ENCODE results near the gene NFIX.

NFIX gene

GRCh38 chr19:13060233-13060963, 65.1 kb downstream of the NFIX start:
- DNase-seq, result peak; percentile 66

DNA sequence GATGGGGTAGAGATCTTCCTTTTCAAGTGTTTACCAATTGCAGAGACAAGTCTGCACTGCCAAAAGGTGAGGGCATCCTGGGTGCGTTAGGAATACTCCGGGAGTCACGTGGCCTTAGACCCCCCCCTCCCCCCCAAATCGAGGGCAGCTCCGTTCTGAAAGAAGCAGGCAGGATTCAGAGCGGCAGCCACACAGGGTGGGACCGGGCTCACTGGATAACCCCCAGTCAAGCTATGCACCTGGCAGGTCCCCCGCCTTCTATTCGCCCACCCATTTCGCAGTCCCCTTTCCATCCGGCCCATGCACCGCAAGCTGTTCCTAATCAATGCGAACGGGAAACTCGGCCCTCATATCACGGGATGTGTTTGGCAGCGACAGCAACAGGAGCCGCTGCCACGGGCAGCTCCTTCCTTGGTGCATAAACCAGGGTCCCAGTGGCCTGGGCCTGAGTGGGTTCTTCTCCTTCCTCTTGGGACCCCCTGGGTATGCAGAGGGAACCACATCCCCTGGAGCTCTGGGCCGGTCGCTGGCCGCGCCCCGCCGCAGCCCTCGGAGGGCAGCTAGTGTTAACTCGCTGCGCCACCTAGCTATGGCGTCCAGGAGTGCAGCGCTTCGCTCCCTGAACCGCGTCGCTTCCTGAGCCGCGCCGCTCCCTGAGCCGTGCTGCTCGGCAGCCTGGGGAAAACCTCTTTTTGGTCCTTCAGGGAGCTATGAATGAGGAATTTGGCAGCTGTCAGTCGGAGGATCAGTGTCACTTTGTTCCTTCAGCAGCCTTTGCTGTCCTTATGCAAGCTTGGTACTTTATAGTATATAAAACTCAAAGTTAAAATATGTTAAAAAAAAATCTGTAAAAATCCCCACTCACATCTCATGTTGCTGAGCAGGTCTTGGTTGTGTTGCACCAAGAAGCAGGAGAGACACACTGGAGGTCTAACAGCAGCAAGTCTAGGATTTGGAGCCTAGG, 66.0 kb downstream of the NFIX start:
- peak; percentile 66 for DNase-seq

DNA sequence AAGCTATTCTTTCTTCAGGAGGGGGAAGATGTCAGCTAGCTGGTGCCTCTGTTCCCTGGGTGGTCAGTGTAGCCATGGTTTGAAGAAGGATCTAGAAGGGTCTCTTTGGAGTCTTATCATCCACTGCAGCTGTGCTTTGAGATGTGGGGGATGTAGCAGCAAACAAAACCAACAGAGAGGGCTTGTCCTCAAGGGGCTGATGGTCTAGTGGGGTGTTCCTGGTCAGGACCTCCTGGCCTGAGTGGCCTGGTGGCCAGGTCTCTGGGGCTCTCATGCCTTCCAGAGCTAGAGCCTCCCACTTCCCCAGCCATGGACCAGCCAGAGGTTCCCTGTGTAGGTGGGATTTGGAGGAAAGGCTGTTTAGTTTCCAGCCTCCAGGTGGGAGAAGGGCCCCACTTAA, 67.0 kb downstream of the NFIX start:
- no peak for DNase-seq

GRCh38 chr19:13063461-13064091, 68.3 kb downstream of the NFIX start:
- DNase-seq, result no peak

DNA sequence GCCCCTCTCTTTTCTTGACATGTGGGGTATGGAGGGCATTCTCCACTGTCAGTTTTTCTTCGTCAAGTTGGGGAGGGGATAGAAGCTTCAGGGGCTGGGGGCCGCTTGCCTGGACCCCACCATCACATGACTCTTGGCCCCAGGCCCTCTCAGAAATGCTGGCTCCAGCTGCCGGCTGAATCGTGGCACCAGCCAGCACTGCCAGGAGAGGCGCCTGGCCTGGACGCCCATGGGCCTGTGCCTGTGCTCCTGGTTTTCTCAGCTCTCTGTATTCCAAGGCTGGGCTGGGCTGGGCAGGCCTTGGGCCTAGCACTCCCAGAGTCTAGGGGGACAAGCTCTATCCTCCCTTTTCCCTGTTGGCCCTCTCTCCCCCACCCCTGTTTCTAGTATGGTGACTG, 68.8 kb downstream of the NFIX start:
- no peak for DNase-seq

- DNase-seq, result no peak
These were observed 71.0 kb downstream of the NFIX start for GRCh38 chr19:13066226-13066625.

DNA sequence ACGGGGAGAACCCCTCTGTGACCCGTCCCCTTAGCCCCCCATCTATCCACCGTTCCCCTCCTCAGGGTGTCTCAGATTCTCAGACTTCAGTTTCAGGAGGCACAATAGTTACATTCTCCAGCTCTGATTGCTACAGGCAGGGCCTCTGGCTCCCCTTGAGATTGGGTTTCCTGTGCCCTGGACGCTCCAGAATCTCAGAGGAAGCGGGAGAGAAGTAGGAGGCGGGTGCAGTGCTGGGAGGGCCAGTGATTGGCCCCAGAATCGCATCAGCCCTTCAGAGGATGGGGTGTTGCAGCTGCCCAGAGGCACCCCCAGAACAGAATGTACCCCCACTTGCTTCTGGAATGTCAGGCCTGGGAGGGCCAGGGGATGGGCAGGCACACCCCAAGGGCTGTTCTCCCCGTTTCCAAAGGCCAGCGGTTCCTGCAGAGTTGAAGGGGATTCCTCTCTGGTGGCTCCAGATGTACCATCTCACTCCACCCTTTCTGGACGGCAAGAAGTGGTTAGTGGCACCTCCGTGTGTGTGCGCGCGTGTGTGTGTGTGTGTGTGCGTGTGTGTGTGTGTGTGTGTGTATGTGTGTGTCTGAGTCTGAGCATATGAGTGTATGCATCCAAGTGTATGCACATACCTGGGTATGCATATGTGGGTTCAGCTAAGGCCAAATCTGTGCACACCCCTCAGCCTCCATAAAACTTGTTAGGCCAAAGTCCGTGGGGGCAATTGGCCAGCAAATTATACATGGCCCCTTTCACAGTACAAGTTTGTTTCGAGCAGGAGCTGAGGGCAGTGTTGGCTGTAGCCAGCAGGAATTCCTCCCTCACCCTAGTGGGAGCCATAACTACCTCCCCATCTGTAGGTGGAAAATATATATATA, 71.9 kb downstream of the NFIX start:
- DNase-seq, result no peak

- DNase-seq, result no peak
These were observed 73.0 kb downstream of the NFIX start for GRCh38 chr19:13068085-13068846.

GRCh38 chr19:13069415-13070359, 74.4 kb downstream of the NFIX start:
- DNase-seq, result no peak

DNA sequence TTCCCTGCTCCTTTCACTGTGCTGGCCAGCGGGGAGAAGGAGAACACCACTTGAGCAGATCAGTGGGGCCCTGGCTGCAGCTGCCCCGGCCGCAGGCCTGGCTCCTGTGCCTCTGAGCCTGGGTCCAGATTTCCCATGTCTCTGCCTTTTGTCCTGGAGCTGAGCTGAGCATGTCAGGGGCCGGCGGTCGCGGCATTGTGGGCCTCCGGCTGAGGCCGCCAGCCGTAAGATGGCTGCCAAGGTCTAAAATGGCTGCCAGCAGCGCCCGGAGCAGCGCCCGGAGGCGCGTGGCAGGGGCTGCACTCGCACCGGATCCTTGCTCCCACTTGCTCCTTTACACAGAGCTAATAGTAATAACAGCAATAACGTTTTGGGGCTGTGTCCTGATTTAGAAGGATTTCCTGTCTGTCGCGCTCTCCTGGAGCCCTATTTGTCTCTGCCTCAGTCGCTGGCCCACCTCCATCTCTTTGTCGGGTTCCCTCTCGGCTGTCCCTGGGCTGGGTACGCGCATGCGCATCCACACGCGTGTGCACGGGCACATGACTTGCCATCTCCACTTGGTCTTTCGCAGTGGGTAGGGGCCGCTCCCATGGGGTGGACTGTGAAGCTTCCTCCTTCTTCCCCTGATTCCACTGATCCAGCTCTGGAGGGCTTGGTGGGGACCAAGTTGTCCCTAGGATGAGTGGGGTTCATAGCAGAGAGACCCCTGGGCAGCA, 75.3 kb downstream of the NFIX start:
- DNase-seq, result no peak

GRCh38 chr19:13071444-13072187, 76.3 kb downstream of the NFIX start:
- no peak for DNase-seq

- DNase-seq, result no peak
These were observed 77.1 kb downstream of the NFIX start for GRCh38 chr19:13072188-13072908.

GRCh38 chr19:13073263-13073662, 78.0 kb downstream of the NFIX start:
- no peak for DNase-seq

DNA sequence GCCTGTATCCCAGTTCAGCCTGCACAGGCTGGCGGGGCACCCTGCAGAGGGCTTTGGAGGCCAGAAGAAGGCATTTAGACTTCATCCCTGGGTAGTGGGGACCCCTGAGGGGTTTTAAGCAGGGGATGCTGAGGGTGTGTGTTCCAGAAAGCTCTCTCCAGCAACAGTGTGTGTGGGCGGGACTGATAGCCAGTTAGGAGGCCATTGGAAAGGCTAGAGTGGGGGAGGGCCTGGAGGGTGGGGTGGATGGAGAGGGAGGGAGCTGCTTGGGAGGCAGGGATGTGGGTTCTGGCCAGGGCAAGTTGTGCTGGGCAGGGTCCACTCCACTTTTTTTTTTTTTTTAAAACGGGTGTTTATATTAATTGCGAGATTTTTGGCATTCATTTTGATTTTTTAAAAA, 79.1 kb downstream of the NFIX start:
- DNase-seq, result no peak

DNA sequence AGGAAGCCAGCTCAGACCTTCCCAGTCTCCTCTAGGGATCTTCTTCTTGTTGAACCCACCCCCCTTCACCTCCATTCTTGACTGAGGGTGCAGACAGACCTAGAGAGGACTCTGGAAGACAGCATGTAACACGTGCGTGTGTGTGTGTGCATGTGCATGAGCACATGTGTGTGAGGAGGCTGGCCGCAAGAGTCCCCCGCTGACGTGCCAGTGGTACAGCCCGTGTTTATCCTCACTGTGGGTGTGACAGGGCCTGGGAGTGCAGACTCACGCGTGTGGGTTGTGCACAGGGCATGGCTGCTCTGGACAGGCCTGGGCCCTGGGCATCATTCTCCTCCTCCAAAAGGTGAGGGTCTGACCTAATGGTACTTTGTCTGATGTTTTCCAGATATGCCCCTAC, 81.0 kb downstream of the NFIX start:
- DNase-seq, result no peak

DNA sequence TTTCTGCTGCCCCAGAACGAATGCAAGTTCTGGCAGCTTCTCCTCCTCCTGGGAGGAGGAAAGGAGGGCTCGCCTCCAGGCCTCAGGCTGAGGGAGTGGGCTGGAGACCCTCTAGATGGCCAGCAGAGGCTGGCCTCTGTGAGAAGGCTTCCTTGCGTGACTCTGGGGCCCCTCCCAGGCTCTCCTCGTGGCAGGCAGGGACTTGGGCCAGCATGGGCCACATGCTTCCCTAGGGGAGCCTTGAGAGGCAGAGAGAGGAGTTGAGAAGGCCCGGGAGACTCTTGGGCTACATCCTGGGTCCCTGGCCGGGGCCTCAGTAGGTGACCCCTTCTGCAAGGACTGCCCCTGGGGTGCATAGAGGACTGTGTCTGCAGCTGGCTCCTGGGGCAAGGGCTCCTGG, 81.5 kb downstream of the NFIX start:
- no peak for DNase-seq

- DNase-seq, result no peak
These were observed 82.0 kb downstream of the NFIX start for GRCh38 chr19:13077240-13077639.

GRCh38 chr19:13078381-13078780, 83.1 kb downstream of the NFIX start:
- peak; percentile 18 for DNase-seq

Measured in HCEC 1CT (cell line).